RWPE2 (cell line): ENCODE data around the gene CUBN.

Source experiments
- ATAC-seq: fragments of 200-7000 bp; cut with Tn5 transposase; 3 replicates; pipeline ENCODE4 v1.9.1; 2021; ENCODE audit warnings: low read depth
- DNase-seq: peaks from one replicate; pipeline ENCODE4 v3.0.0-alpha.2; 2020; ENCODE audit warnings: low spot score
- H3K27ac ChIP-seq: fragments of 450-650 bp; 2 replicates; pipeline ENCODE4 v1.5.1; 2017; ENCODE audit warnings: mild to moderate bottlenecking; ENCODE audit not compliant: poor library complexity, severe bottlenecking
- H3K27me3 ChIP-seq: fragments of 250-450 bp; sonication (Bioruptor Pico); 2 replicates; pipeline ENCODE4 v1.5.1; 2021; ENCODE audit warnings: mild to moderate bottlenecking, moderate library complexity; ENCODE audit not compliant: insufficient read depth, poor library complexity, severe bottlenecking
- H3K36me3 ChIP-seq: fragments of 250-450 bp; sonication (Bioruptor Pico); 2 replicates; pipeline ENCODE4 v1.5.1; 2020; ENCODE audit warnings: low read depth, mild to moderate bottlenecking, moderate library complexity
- H3K4me1 ChIP-seq: fragments of 250-450 bp; sonication (Bioruptor Pico); 2 replicates; pipeline ENCODE4 v1.5.1; 2021; ENCODE audit warnings: mild to moderate bottlenecking, moderate library complexity; ENCODE audit not compliant: insufficient read depth, poor library complexity, severe bottlenecking
- H3K4me3 ChIP-seq: fragments of 250-450 bp; sonication (Bioruptor Pico); 2 replicates; pipeline ENCODE4 v1.5.1; 2021; ENCODE audit warnings: mild to moderate bottlenecking, moderate library complexity; ENCODE audit not compliant: severe bottlenecking
- H3K9me3 ChIP-seq: fragments of 250-450 bp; sonication (Bioruptor Pico); 2 replicates; pipeline ENCODE4 v1.5.1; 2021; ENCODE audit warnings: mild to moderate bottlenecking, moderate library complexity; ENCODE audit not compliant: severe bottlenecking
- TF ChIP-seq, protein P1 (sequence below): fragments of 450-650 bp; IDR thresholded peaks from one replicate; pipeline ENCODE4 v1.5.1; 2017; ENCODE audit warnings: mild to moderate bottlenecking, moderate library complexity; ENCODE audit not compliant: poor library complexity, severe bottlenecking

CUBN gene

DNA sequence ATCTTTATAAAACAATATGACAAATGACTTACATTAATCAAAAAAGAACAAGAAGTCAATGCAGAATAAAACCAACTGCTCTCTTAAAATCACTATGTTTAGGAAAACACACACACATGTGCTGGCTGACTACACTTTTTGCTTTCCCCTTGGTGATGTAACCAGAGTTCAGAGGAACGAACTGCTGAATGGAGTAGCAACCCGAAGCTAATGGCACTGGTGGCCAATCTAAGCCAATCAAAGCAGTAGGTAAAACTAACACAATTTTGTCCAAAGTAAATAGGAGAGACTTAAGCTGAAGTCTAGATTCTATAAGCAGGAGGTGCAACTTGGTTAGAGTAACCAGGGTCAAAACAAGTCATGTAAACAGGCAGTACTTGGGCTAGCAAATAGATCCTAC, 33.2 kb upstream of the CUBN start:
- Histone ChIP-seq H3K9me3 (no peaks in the 10 kb centered on the region), H3K27ac (no peak overlapping the region)
- TF ChIP-seq, protein P1, sequence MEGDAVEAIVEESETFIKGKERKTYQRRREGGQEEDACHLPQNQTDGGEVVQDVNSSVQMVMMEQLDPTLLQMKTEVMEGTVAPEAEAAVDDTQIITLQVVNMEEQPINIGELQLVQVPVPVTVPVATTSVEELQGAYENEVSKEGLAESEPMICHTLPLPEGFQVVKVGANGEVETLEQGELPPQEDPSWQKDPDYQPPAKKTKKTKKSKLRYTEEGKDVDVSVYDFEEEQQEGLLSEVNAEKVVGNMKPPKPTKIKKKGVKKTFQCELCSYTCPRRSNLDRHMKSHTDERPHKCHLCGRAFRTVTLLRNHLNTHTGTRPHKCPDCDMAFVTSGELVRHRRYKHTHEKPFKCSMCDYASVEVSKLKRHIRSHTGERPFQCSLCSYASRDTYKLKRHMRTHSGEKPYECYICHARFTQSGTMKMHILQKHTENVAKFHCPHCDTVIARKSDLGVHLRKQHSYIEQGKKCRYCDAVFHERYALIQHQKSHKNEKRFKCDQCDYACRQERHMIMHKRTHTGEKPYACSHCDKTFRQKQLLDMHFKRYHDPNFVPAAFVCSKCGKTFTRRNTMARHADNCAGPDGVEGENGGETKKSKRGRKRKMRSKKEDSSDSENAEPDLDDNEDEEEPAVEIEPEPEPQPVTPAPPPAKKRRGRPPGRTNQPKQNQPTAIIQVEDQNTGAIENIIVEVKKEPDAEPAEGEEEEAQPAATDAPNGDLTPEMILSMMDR, result no peak

DNA sequence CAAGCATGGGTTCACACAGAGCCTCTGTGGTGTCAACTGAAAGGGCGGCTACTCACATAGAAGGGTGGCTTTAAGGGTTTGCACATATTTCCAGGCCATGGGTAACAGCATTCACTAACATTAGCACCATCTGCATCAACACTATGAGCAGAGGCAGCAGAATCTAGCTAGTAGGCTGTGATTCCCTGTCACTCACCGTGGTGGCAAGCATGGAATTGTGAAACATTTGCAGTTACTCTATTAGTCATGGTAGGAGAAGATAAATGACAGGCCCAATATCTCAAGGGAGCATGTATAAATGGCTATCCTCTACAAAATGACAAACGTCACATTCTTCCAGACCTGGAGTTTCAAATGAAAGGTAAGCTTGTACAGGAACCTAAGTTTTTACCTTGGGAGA, 32.2 kb upstream of the CUBN start:
- Histone ChIP-seq H3K4me1 (no peaks in the 10 kb centered on the region), H3K9me3 (no peaks in the 10 kb centered on the region), H3K27ac (no peak overlapping the region), H3K36me3 (no peaks in the 10 kb centered on the region), H3K27me3 (no peaks in the 10 kb centered on the region), H3K4me3 (no peak overlapping the region)
- DNase-seq, result no peak
- TF ChIP-seq, protein P1, result no peak
- no peak for ATAC-seq

More for the DNA sequence above, 33.2 kb upstream of the CUBN start:
- no peaks in the 10 kb centered on the region for H3K4me1 ChIP-seq
- DNase-seq (no peak), ATAC-seq (no peak)
- H3K36me3 ChIP-seq, result no peaks in the 10 kb centered on the region
- H3K4me3 ChIP-seq, result no peak overlapping the region
- no peaks in the 10 kb centered on the region for H3K27me3 ChIP-seq

DNA sequence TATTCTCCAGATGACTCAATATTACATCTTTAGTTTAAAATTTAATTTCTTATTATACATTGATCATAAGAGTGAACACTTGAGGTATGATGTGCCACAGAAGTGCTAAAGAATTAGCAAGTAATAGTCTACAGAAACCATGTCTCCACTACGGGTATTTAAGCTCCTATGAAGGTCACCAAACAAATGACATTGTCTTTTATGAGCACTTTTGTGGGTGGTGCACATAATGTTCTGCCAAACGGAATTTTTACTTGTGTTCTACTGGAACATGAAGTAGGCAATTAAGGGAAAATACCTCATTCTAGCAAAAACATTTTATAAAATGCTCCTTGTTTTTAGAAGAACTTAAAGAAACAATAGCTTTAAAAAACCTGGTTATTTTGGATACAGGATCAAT, 27.4 kb upstream of the CUBN start:
- Histone ChIP-seq H3K36me3 (no peaks in the 10 kb centered on the region), H3K4me1 (no peaks in the 10 kb centered on the region), H3K27me3 (no peaks in the 10 kb centered on the region), H3K4me3 (no peak overlapping the region), H3K9me3 (no peaks in the 10 kb centered on the region), H3K27ac (no peak overlapping the region)
- ATAC-seq (no peak), DNase-seq (no peak)
- TF ChIP-seq, protein P1, result no peak

DNA sequence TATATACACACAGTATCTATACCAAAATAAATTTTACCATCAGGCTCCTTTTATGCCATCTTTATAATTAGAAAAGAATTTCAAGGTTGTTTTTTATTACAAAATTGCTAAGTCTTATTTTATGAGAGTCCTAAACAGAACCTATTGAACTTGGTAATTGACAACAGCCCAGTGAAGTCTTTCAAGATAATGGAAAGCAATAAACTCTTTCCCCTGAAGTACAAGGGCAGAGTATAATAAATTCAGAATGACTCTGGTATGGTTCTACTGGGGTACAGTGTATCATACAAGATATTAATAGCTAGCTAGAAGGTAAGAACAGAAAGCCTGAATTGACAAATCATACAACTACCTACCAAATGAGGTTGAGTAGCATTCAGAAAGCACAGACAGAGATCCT, 26.2 kb upstream of the CUBN start:
- DNase-seq (no peak), ATAC-seq (no peak)
- no peak overlapping the region for H3K4me3 ChIP-seq
- no peak overlapping the region for H3K27ac ChIP-seq
- TF ChIP-seq, protein P1, result no peak
- H3K9me3 ChIP-seq, result no peaks in the 10 kb centered on the region
- no peaks in the 10 kb centered on the region for H3K36me3 ChIP-seq
- no peaks in the 10 kb centered on the region for H3K4me1 ChIP-seq
- H3K27me3 ChIP-seq, result no peaks in the 10 kb centered on the region

DNA sequence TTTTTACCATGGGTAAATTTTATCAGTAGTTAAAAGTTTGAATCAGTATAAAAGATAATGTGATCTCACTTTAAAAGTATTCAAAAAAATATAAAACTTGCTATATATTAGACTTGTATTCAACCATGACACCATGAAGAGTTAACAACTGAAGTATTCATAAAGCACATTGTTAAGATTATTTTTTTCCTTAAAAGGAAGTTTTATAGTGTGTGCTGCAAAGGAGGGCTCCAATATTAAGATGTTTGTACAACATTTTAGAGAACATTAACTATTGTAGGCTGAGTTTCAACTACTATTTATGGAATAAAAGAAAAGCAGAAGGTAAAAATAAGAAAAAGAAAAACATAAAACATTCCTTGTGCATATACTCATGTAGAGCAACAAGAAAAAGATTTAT, 24.5 kb upstream of the CUBN start:
- DNase-seq, result no peak
- no peaks in the 10 kb centered on the region for H3K27me3 ChIP-seq

More for the DNA sequence above, 24.5 kb upstream of the CUBN start:
- Histone ChIP-seq H3K4me3 (no peak overlapping the region), H3K9me3 (no peaks in the 10 kb centered on the region), H3K27ac (no peak overlapping the region), H3K4me1 (no peaks in the 10 kb centered on the region), H3K36me3 (no peaks in the 10 kb centered on the region)
- TF ChIP-seq, protein P1, result no peak
- ATAC-seq, result no peak
